MM.1S (cell line): ENCODE measurements around the gene PIK3R3.

Source experiments
- DNase-seq: peaks from one replicate; pipeline ENCODE4 v3.0.0-alpha.2; 2015
- H2AFZ ChIP-seq: fragments of 300-600 bp; sonication (generic); 2 replicates; pipeline ENCODE4 v1.6.0; 2016; ENCODE audit warnings: antibody characterized with exemption, low read length
- H3F3A ChIP-seq: fragments of 300-600 bp; sonication (generic); 2 replicates; pipeline ENCODE4 v1.6.1; 2016; ENCODE audit warnings: mild to moderate bottlenecking, antibody characterized with exemption, low read length, moderate library complexity, mixed read lengths; ENCODE audit not compliant: insufficient read depth
- H3K27ac ChIP-seq: fragments of 300-600 bp; sonication (generic); 2 replicates; pipeline ENCODE4 v1.5.1; 2016; ENCODE audit warnings: mild to moderate bottlenecking, low read length
- H3K27me3 ChIP-seq: fragments of 300-600 bp; sonication (generic); replicated peaks from 2 replicates; pipeline ENCODE4 v1.6.0; 2016; ENCODE audit warnings: low read length; ENCODE audit not compliant: insufficient read depth
- H3K36me3 ChIP-seq: fragments of 300-600 bp; sonication (generic); replicated peaks from 2 replicates; pipeline ENCODE4 v1.6.1; 2016; ENCODE audit warnings: mild to moderate bottlenecking, low read length, mixed read lengths; ENCODE audit not compliant: insufficient read depth
- H3K4me1 ChIP-seq: fragments of 300-600 bp; sonication (generic); 2 replicates; pipeline ENCODE4 v1.6.1; 2016; ENCODE audit warnings: low read length, mixed read lengths
- H3K4me2 ChIP-seq: fragments of 300-600 bp; sonication (generic); 2 replicates; pipeline ENCODE4 v1.6.0; 2016; ENCODE audit warnings: low read depth, low read length
- H3K4me3 ChIP-seq: fragments of 300-600 bp; sonication (generic); 2 replicates; pipeline ENCODE4 v1.5.1; 2016; ENCODE audit warnings: low read length, mixed read lengths
- H3K79me2 ChIP-seq: fragments of 300-600 bp; sonication (generic); 2 replicates; pipeline ENCODE4 v1.6.1; 2016; ENCODE audit warnings: mixed run types, low read length, mixed read lengths
- H3K9ac ChIP-seq: fragments of 300-600 bp; sonication (generic); 2 replicates; pipeline ENCODE4 v1.6.1; 2016; ENCODE audit warnings: low read length, mixed read lengths
- H3K9me2 ChIP-seq: fragments of 300-600 bp; sonication (generic); replicated peaks from 2 replicates; pipeline ENCODE4 v1.6.1; 2016; ENCODE audit warnings: mild to moderate bottlenecking, low read length, mixed read lengths; ENCODE audit not compliant: insufficient read depth
- H3K9me3 ChIP-seq: fragments of 300-600 bp; sonication (generic); replicated peaks from 2 replicates; pipeline ENCODE4 v1.6.1; 2016; ENCODE audit warnings: mild to moderate bottlenecking, low read length, mixed read lengths; ENCODE audit not compliant: insufficient read depth
- H4K20me1 ChIP-seq: fragments of 300-600 bp; sonication (generic); 2 replicates; pipeline ENCODE4 v1.6.1; 2016; ENCODE audit warnings: mild to moderate bottlenecking, low read length, moderate library complexity, mixed read lengths; ENCODE audit not compliant: insufficient read depth
- EZH2 ChIP-seq: fragments of 300-600 bp; sonication (generic); optimal IDR thresholded peaks from 2 replicates; pipeline ENCODE3; 2017; ENCODE audit warnings: low read depth, mild to moderate bottlenecking, antibody characterized with exemption, low read length, mixed read lengths
- EZH2phosphoT487 ChIP-seq: fragments of 300-600 bp; sonication (generic); IDR thresholded peaks from 2 replicates; pipeline ENCODE4 v1.6.1; 2018; ENCODE audit warnings: antibody characterized with exemption, low read length
- TF ChIP-seq, protein P1 (sequence below): fragments of 300-600 bp; sonication (generic); IDR thresholded peaks from 2 replicates; pipeline ENCODE4 v1.5.1; 2016; ENCODE audit warnings: antibody characterized with exemption, low read length, mixed read lengths

The PIK3R3 gene

DNA sequence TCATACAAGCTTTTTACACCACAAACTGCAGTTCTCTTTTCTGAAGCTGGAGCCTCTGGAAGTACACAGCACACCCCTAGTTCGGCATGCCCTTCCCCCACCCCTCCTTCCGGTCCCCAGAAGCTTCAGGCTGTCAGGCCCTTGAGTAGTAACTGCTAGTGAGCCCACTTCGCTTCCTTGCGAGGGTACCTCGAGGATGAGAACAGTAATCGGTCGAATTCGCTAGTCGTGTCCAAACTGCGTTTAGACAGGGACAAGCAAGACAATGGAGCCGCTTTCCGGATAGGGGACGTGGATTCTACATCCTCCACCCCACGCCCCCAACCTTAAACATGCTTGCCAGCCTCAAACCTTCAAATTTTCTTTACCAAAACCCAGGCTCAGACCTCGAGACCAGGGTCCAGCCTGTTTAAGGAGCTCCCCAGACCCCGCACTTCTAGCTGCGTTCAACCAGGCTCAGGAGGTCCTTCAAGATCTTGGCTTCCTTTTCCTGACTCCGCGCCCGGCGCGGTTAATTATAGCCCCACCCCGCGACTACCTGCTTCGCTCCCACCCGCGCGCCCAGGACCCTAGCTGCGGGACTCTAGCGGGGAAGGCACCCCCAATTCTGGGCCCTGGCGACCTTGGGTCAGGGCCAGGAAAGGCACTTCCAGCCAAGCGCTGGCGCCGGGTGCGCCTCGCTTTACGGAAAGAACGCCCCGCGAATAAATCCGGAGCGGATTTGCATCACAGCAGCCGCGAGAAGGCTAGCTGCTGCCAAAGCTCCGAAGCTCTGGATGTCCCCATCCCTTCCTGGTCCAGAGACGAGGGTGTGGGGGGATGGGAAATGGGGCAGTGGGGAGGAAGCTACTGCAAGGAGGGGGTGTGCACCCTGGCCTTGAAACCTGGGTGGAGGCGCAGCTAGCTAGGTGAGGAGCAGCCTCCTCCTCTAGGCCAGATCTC lies 34.4 kb upstream of the PIK3R3 start:
- Histone ChIP-seq H3K36me3 (no peaks in the 10 kb centered on the region), H3K4me3 (no peak overlapping the region), H3K9me2 (no peaks in the 10 kb centered on the region), H2AFZ (no peak overlapping the region), H4K20me1 (no peaks in the 10 kb centered on the region), H3K27ac (no peak overlapping the region), H3K9ac (no peak overlapping the region), H3K9me3 (no peaks in the 10 kb centered on the region), H3K79me2 (no peaks in the 10 kb centered on the region), H3K27me3 (no peaks in the 10 kb centered on the region), H3F3A (no peaks in the 10 kb centered on the region), H3K4me1 (no peaks in the 10 kb centered on the region), H3K4me2 (no peak overlapping the region)
- TF ChIP-seq EZH2phosphoT487 (no peak), EZH2 (no peak)
- TF ChIP-seq, protein P1, sequence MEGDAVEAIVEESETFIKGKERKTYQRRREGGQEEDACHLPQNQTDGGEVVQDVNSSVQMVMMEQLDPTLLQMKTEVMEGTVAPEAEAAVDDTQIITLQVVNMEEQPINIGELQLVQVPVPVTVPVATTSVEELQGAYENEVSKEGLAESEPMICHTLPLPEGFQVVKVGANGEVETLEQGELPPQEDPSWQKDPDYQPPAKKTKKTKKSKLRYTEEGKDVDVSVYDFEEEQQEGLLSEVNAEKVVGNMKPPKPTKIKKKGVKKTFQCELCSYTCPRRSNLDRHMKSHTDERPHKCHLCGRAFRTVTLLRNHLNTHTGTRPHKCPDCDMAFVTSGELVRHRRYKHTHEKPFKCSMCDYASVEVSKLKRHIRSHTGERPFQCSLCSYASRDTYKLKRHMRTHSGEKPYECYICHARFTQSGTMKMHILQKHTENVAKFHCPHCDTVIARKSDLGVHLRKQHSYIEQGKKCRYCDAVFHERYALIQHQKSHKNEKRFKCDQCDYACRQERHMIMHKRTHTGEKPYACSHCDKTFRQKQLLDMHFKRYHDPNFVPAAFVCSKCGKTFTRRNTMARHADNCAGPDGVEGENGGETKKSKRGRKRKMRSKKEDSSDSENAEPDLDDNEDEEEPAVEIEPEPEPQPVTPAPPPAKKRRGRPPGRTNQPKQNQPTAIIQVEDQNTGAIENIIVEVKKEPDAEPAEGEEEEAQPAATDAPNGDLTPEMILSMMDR, result no peak
- no peak for DNase-seq

DNA sequence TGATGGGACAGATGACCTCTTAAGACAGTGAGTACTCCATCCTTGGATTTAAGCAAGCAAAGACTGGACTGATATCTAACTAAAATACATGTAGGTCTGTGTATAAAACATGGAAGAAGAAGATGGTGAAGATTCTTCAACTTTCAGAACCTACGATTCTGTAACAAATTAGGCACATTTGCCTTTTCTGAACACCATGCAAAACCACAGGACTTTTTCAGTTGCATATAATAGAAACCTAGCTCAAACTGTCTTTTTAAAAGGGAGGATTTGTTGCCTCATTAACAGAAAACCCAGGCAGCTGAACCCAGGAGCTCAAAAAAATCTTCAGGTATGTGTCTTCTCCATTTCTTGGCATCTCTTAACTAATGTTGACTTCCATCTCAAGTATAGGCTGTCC lies 27.8 kb upstream of the PIK3R3 start:
- peak overlapping the region; percentile 96 for H3K4me2 ChIP-seq
- no peaks in the 10 kb centered on the region for H3K9me3 ChIP-seq
- peak; percentile 64 for DNase-seq
- H3K9ac ChIP-seq, result peak overlapping the region; percentile 54
- no peaks in the 10 kb centered on the region for H3K36me3 ChIP-seq
- peak overlapping the region; percentile 36 for H2AFZ ChIP-seq
- H3K9me2 ChIP-seq, result no peaks in the 10 kb centered on the region
- peaks cover 22% of the 10 kb centered on the region for H3K4me1 ChIP-seq
- no peaks in the 10 kb centered on the region for H3K79me2 ChIP-seq
- peak overlapping the region; percentile 49 for H3K4me3 ChIP-seq
- H4K20me1 ChIP-seq, result no peaks in the 10 kb centered on the region
- H3K27ac ChIP-seq, result peak overlapping the region; percentile 81
- H3F3A ChIP-seq, result peaks cover 17% of the 10 kb centered on the region
- no peak for TF ChIP-seq EZH2phosphoT487
- TF ChIP-seq, protein P1, result no peak
- TF ChIP-seq EZH2, result no peak
- H3K27me3 ChIP-seq, result no peaks in the 10 kb centered on the region

DNA sequence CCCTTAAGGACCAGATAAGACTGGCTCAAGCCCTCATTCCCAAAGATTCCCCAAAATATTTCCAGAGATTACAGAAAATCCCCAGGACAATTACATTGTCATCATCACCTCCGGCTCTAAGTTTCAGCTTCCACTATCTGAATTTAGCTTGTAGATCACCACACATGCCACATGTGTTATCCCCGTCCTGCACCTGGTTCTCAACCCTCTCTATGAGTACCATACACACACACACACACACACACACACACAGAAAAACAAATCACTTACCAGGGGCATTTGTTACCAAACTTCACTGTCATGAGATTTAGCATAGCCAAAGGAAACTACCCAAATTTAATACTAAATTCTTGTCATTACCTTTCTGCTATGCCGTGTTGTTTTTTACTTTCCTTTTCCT lies 27.1 kb upstream of the PIK3R3 start:
- Histone ChIP-seq H3F3A (peaks cover 17% of the 10 kb centered on the region), H3K27ac (peak overlapping the region; percentile 81), H4K20me1 (no peaks in the 10 kb centered on the region), H3K9me2 (no peaks in the 10 kb centered on the region), H3K4me3 (peak overlapping the region; percentile 49), H3K9me3 (no peaks in the 10 kb centered on the region), H3K9ac (peak overlapping the region; percentile 54), H3K36me3 (no peaks in the 10 kb centered on the region), H3K4me1 (peaks cover 22% of the 10 kb centered on the region), H3K27me3 (no peaks in the 10 kb centered on the region), H2AFZ (peak overlapping the region; percentile 36), H3K4me2 (peak overlapping the region; percentile 96), H3K79me2 (no peaks in the 10 kb centered on the region)
- TF ChIP-seq EZH2, result no peak
- TF ChIP-seq, protein P1, result no peak
- TF ChIP-seq EZH2phosphoT487, result no peak
- peak; percentile 76 for DNase-seq
